ENCODE data around the gene NRSN2.
"Not testable (repeated sequence)": the region's sequence is repeated elsewhere in the genome, so short reads cannot be mapped to it uniquely, and the experiment has no call there.

NRSN2 gene

GRCh38 chr20:356745-357144 is 9.8 kb downstream of the NRSN2 start:
- DNase-seq, result no peak

- DNase-seq, result no peak
These were observed 12.1 kb downstream of the NRSN2 start for GRCh38 chr20:358891-359555.

- no peak for DNase-seq
These were observed 14.7 kb downstream of the NRSN2 start for GRCh38 chr20:361561-361960.

GRCh38 chr20:362271-363254 is 15.7 kb downstream of the NRSN2 start:
- DNase-seq, result peak; percentile 67

- DNase-seq, result no peak
These were observed 16.6 kb downstream of the NRSN2 start for GRCh38 chr20:363319-364078.

GRCh38 chr20:364905-365794 is 18.2 kb downstream of the NRSN2 start:
- DNase-seq, result no peak

DNA sequence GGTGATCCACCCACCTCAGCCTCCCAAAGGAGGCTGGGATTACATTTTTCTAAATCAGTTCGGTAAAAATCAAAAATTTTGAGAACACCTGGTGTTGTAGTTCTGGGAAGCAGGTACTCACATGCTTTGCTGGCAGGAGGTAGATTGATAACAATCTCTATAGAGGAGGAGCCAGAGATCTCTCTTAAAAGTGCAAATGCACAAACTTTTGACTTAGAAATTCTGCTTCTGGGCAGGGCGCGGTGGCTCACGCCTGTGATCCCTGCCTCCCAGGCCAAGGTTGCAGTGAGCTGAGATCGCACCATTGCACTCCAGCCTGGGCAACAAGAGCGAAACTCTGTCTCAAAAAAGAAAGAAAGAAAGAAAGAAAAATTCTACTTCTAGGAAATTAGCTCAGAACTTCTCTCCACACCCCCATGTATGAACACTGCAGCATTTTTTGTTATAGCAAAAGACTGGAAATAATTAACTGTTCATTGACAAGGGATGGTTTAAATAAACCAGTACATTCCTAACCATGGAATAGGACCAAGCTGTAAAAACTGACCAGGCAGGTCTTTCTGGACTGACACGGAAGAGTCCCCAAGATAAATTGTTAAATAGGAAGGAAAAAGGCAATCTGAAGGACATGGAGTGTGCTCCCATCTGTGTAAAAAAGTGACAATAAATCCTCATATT is 19.3 kb downstream of the NRSN2 start:
- no peak for DNase-seq

DNA sequence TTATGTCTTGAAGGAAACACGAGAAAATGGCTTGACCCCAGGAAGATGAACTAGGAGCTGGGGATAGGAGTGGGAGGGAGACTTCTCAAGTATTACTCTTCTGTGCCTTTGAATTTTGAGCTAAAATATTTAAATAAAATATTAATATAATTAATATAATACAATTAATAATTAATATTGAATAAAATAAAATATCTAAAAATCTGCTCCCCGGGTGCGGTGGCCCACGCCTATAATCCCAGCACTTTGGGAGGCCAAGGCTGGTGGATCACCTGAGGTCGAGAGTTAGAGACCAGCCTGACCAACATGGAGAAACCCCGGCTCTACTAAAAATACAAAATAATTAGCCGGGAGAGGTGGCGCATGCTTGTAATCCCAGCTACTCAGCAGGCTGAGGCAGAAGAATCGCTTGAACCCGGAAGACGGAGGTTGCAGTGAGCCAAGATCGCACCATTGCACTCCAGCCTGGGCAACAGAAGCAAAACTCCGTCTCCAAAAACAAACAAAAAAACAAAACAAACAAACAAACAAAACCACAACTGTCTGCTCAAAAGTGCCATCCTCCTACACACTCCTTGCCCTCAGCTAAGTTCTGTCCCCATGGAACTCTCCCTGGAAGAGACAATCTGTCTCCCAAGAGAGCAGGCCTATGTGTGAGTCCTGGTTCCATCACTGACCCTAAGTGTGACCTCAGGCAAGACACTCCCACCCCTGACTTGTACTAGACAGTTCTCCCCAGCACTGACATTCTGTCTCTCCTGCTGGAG is 20.0 kb downstream of the NRSN2 start:
- DNase-seq, result no peak

GRCh38 chr20:367486-367887 is 20.6 kb downstream of the NRSN2 start:
- no peak for DNase-seq

DNA sequence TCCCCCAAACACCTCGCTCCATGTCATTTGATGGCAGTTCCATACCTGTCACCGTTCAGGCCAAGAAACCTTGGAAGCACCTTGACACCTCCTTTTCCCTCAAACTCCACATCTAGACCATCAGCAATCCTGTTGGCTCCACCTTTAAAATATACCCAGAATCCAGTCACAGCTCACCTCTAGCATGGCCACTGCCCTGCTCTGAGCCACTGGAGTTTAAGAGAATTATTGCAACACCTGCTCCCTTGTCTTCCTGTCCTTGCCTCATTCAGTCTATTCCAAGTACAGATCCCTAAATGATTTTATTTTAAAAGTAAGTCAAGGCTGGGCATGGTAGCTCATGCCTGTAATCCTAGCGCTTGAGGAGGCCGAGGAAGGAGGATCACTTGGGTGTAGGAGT is 22.0 kb downstream of the NRSN2 start:
- no peak for DNase-seq

DNA sequence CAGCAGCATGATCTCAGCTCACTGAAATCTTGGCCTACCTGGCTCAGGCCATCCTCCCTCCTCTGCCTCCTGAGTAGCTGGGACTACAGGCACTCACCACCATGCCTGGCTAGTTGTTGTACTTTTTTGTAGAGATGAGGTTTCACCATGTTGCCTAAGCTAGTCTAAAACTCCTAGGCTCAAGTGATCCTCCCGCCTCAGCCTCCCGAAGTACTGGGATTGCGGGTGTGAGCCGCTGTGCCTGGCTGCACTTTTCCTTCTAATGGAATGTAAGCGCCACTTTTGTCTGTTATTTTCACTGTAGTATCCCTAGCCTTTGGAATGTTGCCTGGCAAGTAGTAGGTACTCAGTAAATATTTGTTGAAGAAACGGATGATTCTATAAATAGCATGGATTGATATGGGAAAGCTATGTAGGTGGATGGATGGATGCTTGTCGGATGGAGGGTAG is 23.3 kb downstream of the NRSN2 start:
- no peak for DNase-seq

GRCh38 chr20:370977-371754 is 24.3 kb downstream of the NRSN2 start:
- DNase-seq, result no peak

DNA sequence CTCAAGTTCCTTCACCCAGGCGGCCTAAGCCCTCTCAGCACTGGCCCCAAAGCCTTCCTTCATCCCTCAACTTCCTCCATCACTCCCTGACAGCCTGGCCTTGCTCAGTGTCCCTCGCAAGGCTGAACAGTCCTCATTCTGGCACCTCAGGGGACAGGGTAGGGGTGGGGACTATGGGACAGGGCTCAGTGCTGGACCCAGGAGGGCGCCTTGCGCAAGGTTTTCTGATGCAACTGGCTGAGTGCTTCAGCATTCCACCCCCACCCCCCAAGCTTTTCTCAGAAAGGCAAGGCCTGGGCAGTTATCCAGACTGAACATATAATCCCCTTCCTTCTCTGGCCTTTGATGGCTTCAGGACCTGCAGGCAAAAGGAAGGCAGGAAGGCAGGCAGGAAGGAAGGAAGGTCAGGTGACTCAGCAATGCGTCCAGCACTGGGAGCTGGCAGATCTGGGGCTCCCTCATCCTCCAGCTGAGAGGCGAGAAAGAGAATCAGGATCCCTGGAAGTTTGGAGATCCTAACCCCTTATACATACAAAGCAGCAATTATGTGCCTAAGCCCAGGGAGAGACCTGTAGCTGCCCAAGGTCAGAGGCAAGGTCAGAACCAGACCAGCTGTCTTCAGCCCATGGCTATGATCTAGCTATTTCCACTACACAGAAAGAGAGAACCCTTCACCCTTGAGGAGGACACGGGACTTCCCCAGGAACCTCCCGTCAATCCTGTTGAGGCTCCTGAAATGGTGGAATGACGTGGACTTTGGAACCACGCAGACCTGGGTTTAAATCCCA is 25.0 kb downstream of the NRSN2 start:
- DNase-seq, result no peak

- not testable (repeated sequence) for DNase-seq
These were observed 25.7 kb downstream of the NRSN2 start for GRCh38 chr20:372543-373082.

- DNase-seq, result no peak
These were observed 26.4 kb downstream of the NRSN2 start for GRCh38 chr20:373171-373890.

GRCh38 chr20:375265-375889 is 28.5 kb downstream of the NRSN2 start:
- no peak for DNase-seq

DNA sequence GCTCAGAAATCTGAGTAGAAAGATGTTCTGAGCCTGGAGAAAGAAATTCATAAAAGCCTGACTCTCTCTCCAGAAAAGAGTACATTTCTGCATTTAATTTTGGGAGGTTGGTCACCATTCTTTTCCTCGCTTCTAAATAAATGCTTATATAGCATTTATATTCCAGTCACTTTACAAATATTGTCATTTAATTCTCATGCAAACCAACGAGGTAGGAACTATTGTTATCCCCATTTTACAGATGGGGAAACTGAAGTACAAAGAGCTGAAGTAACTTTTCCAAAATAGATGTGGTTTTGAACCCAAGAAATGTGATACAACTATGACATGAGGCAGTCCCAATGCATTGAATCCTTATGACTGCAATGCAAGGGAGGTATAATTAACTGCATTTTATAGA is 29.2 kb downstream of the NRSN2 start:
- DNase-seq, result no peak

GRCh38 chr20:376750-377149 is 29.8 kb downstream of the NRSN2 start:
- DNase-seq, result no peak

Data from activated CD8-positive, alpha-beta memory T cell treated with anti-CD3 and anti-CD28 coated beads for 24 hours (primary cell).